Hepatocyte (in vitro differentiated cells): Measurements from ENCODE around the gene WBP2NL. TPM values are rescaled to one million over a fixed set of nuclear protein-coding genes. Genes with fewer than 3 reads are reported as not detected.

Experiments used
- DNase-seq: peaks from one replicate; pipeline ENCODE4 v3.0.0-alpha.2; 2016; ENCODE audit warnings: low spot score
- H2AFZ ChIP-seq: fragments of 200-600 bp; sonication (generic); 2 replicates; pipeline ENCODE4 v1.6.0; 2016; ENCODE audit warnings: antibody characterized with exemption, mild to moderate bottlenecking
- H3K27ac ChIP-seq: fragments of 200-600 bp; sonication (generic); 2 replicates; pipeline ENCODE4 v1.5.1; 2016; ENCODE audit warnings: mild to moderate bottlenecking
- H3K27me3 ChIP-seq: fragments of 200-600 bp; sonication (generic); 2 replicates; pipeline ENCODE4 v1.6.1; 2016
- H3K36me3 ChIP-seq: fragments of 200-600 bp; sonication (generic); replicated peaks from 2 replicates; pipeline ENCODE4 v1.5.1; 2016; ENCODE audit warnings: low read depth; ENCODE audit not compliant: insufficient read depth
- H3K4me1 ChIP-seq: fragments of 200-600 bp; sonication (generic); 2 replicates; pipeline ENCODE4 v1.5.1; 2016; ENCODE audit warnings: mild to moderate bottlenecking, moderate library complexity; ENCODE audit not compliant: insufficient read depth
- H3K4me2 ChIP-seq: fragments of 200-600 bp; sonication (generic); 2 replicates; pipeline ENCODE4 v1.6.0; 2016
- H3K4me3 ChIP-seq: fragments of 200-600 bp; sonication (generic); 2 replicates; pipeline ENCODE4 v1.5.1; 2016; ENCODE audit warnings: mild to moderate bottlenecking
- H3K79me2 ChIP-seq: fragments of 200-600 bp; sonication (generic); 2 replicates; pipeline ENCODE4 v1.6.0; 2017; ENCODE audit warnings: mild to moderate bottlenecking
- H3K9me2 ChIP-seq: fragments of 200-600 bp; sonication (generic); replicated peaks from 2 replicates; pipeline ENCODE4 v1.6.0; 2017; ENCODE audit warnings: mild to moderate bottlenecking; ENCODE audit not compliant: insufficient read depth
- H3K9me3 ChIP-seq: fragments of 200-600 bp; sonication (generic); 2 replicates; pipeline ENCODE4 v1.5.1; 2016; ENCODE audit warnings: low read depth, mild to moderate bottlenecking
- H4K20me1 ChIP-seq: fragments of 200-600 bp; sonication (generic); 2 replicates; pipeline ENCODE4 v1.6.0; 2016; ENCODE audit warnings: mild to moderate bottlenecking; ENCODE audit not compliant: insufficient read depth, poor library complexity, severe bottlenecking
- EZH2 ChIP-seq: fragments of 200-600 bp; sonication (generic); IDR thresholded peaks from 2 replicates; pipeline ENCODE4 v1.6.1; 2016; ENCODE audit warnings: antibody characterized with exemption, mild to moderate bottlenecking, borderline replicate concordance
- EZH2phosphoT487 ChIP-seq: fragments of 200-600 bp; sonication (generic); IDR thresholded peaks from one replicate; pipeline ENCODE4 v1.6.1; 2018; ENCODE audit warnings: antibody characterized with exemption, mild to moderate bottlenecking, low read depth, moderate library complexity; ENCODE audit not compliant: unreplicated experiment, severe bottlenecking
- WGBS: methylation state at CpG from one replicate; pipeline ENCODE4 v1.1.6; 2016; ENCODE audit warnings: low lambda C conversion rate; ENCODE audit errors: missing lambda C conversion rate; 5-methylcytosine and 5-hydroxymethylcytosine counted together
- polyA plus RNA-seq: library from polyadenylated mRNA; unstranded; fragments of >200 nt; fragmentation: Nextera tagmentation; extraction: Ambion mirVana; gene quantifications from 2 replicates; pipeline ENCODE4 v1.2.1, GENCODE V29; 2016
- total RNA-seq: library from RNA; depleted of rRNA; stranded (reverse); fragments of >200 nt; gene quantifications from 2 replicates; pipeline ENCODE4 v1.2.3, GENCODE V29; 2014
- TF ChIP-seq, protein P1 (sequence below): fragments of 200-600 bp; sonication (generic); IDR thresholded peaks from 2 replicates; pipeline ENCODE4 v1.5.1; 2016; ENCODE audit warnings: antibody characterized with exemption, mild to moderate bottlenecking; ENCODE audit not compliant: poor library complexity

WBP2NL gene
- total and polyA plus RNA-seq, 2 experiments from 2014 or later: not detected

DNA sequence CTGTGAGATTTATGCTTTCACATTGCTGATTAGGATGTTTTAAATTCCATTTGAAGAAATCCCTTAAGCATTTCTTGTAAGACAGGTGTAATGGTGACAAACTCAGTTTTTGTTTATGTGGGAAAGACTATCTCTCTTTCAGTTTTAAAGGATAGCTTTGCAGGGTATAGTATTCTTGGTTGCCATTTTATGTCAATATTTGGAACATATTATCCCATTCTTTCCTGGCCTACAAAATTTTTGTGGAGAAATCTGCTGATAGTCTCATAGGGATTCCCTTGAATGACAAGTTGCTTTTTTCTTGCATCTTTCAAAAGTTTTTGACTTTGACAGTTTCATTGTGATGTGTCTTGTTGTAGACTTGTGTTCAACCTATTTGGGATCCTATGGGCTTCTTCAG, 43.2 kb downstream of the WBP2NL start:
- H3K36me3 ChIP-seq: no peaks in the 10 kb centered on the region
- no peaks in the 10 kb centered on the region for H3K9me2 ChIP-seq
- no peak overlapping the region for H2AFZ ChIP-seq
- no peak for DNase-seq
- no peaks in the 10 kb centered on the region for H3K4me1 ChIP-seq
- no peak overlapping the region for H3K27ac ChIP-seq
- peaks cover 6% of the 10 kb centered on the region for H3K9me3 ChIP-seq
- TF ChIP-seq, protein P1, sequence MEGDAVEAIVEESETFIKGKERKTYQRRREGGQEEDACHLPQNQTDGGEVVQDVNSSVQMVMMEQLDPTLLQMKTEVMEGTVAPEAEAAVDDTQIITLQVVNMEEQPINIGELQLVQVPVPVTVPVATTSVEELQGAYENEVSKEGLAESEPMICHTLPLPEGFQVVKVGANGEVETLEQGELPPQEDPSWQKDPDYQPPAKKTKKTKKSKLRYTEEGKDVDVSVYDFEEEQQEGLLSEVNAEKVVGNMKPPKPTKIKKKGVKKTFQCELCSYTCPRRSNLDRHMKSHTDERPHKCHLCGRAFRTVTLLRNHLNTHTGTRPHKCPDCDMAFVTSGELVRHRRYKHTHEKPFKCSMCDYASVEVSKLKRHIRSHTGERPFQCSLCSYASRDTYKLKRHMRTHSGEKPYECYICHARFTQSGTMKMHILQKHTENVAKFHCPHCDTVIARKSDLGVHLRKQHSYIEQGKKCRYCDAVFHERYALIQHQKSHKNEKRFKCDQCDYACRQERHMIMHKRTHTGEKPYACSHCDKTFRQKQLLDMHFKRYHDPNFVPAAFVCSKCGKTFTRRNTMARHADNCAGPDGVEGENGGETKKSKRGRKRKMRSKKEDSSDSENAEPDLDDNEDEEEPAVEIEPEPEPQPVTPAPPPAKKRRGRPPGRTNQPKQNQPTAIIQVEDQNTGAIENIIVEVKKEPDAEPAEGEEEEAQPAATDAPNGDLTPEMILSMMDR: no peak
- H3K27me3 ChIP-seq: no peaks in the 10 kb centered on the region
- no peaks in the 10 kb centered on the region for H3K79me2 ChIP-seq
- no peak overlapping the region for H3K4me2 ChIP-seq
- no peak overlapping the region for H3K4me3 ChIP-seq
- no peaks in the 10 kb centered on the region for H4K20me1 ChIP-seq

DNA sequence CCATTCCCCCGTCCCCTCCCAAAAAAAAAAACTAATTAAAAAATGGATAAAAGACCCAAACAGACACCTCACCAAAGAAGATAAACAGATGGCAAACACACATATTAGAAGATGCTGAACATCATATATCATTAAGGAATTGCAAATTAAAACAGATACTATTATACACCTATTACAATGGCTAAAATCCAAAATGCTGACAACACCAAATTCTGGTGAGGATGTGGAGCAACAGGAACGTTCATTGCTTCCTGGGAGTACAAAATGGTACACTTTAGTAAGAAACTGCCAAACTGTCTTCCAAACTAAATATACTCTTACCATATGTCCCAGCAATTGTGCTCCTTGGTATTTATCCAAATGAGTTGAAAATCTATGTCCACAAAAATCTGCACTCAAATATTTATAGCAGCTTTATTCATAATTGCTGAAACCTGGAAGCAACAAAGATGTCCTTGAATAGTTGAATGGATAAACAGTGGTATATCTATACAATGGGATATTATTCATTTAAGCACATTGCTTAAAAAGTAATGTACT, 52.1 kb downstream of the WBP2NL start:
- no peak for TF ChIP-seq EZH2phosphoT487
- TF ChIP-seq EZH2: no peak
- TF ChIP-seq, protein P1: no peak
- Histone ChIP-seq H3K9me3 (no peaks in the 10 kb centered on the region), H3K4me1 (no peaks in the 10 kb centered on the region), H3K36me3 (no peaks in the 10 kb centered on the region), H3K79me2 (no peaks in the 10 kb centered on the region), H2AFZ (no peak overlapping the region), H3K27ac (no peak overlapping the region), H3K27me3 (no peaks in the 10 kb centered on the region), H3K4me2 (no peak overlapping the region), H3K4me3 (no peak overlapping the region), H3K9me2 (no peaks in the 10 kb centered on the region), H4K20me1 (no peaks in the 10 kb centered on the region)
- DNase-seq: no peak
- WGBS: 79% methylated on average over 2 of the region's 2 CpGs

DNA sequence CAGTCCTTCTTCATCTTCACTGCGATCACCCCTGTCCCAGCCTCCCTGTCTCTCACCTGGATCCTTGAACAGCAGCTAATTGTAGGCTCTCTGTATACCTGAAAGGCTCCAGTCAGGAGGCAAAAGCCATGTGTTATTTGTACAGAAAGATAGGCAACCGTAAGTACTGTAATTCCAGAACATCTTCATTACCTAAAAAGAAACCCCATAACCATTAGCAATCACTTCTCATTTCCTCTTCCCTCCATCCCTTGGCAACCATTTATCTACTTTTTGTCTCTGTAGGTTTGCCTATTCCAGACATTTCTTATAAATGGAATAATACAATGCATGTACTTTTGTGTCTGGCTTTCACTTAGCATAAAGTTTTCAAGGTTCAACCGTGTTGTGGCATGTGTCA, 54.2 kb downstream of the WBP2NL start:
- H3K27ac ChIP-seq: no peak overlapping the region
- 85% methylated on average over 3 of the region's 3 CpGs for WGBS
- H3K4me2 ChIP-seq: no peak overlapping the region
- no peak for DNase-seq
- H2AFZ ChIP-seq: no peak overlapping the region
- no peaks in the 10 kb centered on the region for H3K9me3 ChIP-seq
- no peaks in the 10 kb centered on the region for H3K79me2 ChIP-seq
- no peaks in the 10 kb centered on the region for H3K4me1 ChIP-seq
- no peaks in the 10 kb centered on the region for H3K27me3 ChIP-seq
- TF ChIP-seq EZH2 (no peak), EZH2phosphoT487 (no peak)
- TF ChIP-seq, protein P1: no peak
- H3K9me2 ChIP-seq: no peaks in the 10 kb centered on the region
- H3K36me3 ChIP-seq: no peaks in the 10 kb centered on the region
- H4K20me1 ChIP-seq: no peaks in the 10 kb centered on the region
- no peak overlapping the region for H3K4me3 ChIP-seq
